CMK (cell line): Measurements from ENCODE around the gene CNTNAP2.

Experiments used
- DNase-seq: peaks from one replicate; pipeline ENCODE4 v3.0.0-alpha.2; 2010; ENCODE audit warnings: low read depth

The CNTNAP2 gene

GRCh38 chr7:146772601-146773000 lies 656.0 kb downstream of the CNTNAP2 start:
- peak; percentile 35 for DNase-seq

- no peak for DNase-seq
These were observed 656.9 kb downstream of the CNTNAP2 start for GRCh38 chr7:146773506-146773905.

GRCh38 chr7:146781352-146782116 lies 664.9 kb downstream of the CNTNAP2 start:
- DNase-seq: peak; percentile 67

GRCh38 chr7:146787266-146787665 lies 670.7 kb downstream of the CNTNAP2 start:
- no peak for DNase-seq

GRCh38 chr7:146788008-146788407 lies 671.4 kb downstream of the CNTNAP2 start:
- no peak for DNase-seq

GRCh38 chr7:146791344-146792285 lies 675.0 kb downstream of the CNTNAP2 start:
- no peak for DNase-seq

- DNase-seq: no peak
These were observed 688.0 kb downstream of the CNTNAP2 start for GRCh38 chr7:146804620-146805019.

GRCh38 chr7:146805082-146805481 lies 688.5 kb downstream of the CNTNAP2 start:
- no peak for DNase-seq

- no peak for DNase-seq
These were observed 709.7 kb downstream of the CNTNAP2 start for GRCh38 chr7:146826329-146826728.

GRCh38 chr7:146830686-146831085 lies 714.1 kb downstream of the CNTNAP2 start:
- DNase-seq: no peak

GRCh38 chr7:146831875-146832274 lies 715.3 kb downstream of the CNTNAP2 start:
- DNase-seq: no peak

GRCh38 chr7:146844405-146844804 lies 727.8 kb downstream of the CNTNAP2 start:
- DNase-seq: no peak

- DNase-seq: no peak
These were observed 742.1 kb downstream of the CNTNAP2 start for GRCh38 chr7:146858690-146859089.

GRCh38 chr7:146861701-146862100 lies 745.1 kb downstream of the CNTNAP2 start:
- DNase-seq: no peak

- no peak for DNase-seq
These were observed 745.8 kb downstream of the CNTNAP2 start for GRCh38 chr7:146862415-146862814.

GRCh38 chr7:146864644-146865043 lies 748.0 kb downstream of the CNTNAP2 start:
- no peak for DNase-seq

- no peak for DNase-seq
These were observed 749.1 kb downstream of the CNTNAP2 start for GRCh38 chr7:146865696-146866095.

GRCh38 chr7:146874722-146875121 lies 758.1 kb downstream of the CNTNAP2 start:
- no peak for DNase-seq

- no peak for DNase-seq
These were observed 758.7 kb downstream of the CNTNAP2 start for GRCh38 chr7:146875237-146875785.

- no peak for DNase-seq
These were observed 759.4 kb downstream of the CNTNAP2 start for GRCh38 chr7:146875981-146876380.

- DNase-seq: no peak
These were observed 759.8 kb downstream of the CNTNAP2 start for GRCh38 chr7:146876411-146876810.

- DNase-seq: no peak
These were observed 762.3 kb downstream of the CNTNAP2 start for GRCh38 chr7:146878901-146879300.

GRCh38 chr7:146885231-146885630 lies 768.6 kb downstream of the CNTNAP2 start:
- DNase-seq: no peak
